HEK293 (cell line): ENCODE results near the gene CLEC16A.
A peak's percentile ranks its signal among the peaks of the same experiment; 100 is the strongest.

Experiments
- CTCF ChIA-PET: fragments of 350-600 bp; formaldehyde crosslinking; extraction: SDS; loops from one replicate; lab custom pipeline; 2021; ENCODE audit warnings: antibody characterized with exemption; lab: Yijun Ruan, JAX
- POLR2A ChIA-PET: fragments of 300-600 bp; formaldehyde crosslinking; extraction: SDS; loops from one replicate; lab custom pipeline; 2020; ENCODE audit warnings: antibody characterized with exemption, inconsistent platforms; lab: Yijun Ruan, JAX
- H3K27ac ChIP-seq: fragments of 200-500 bp; sonication (Bioruptor generic); 2 replicates; pipeline ENCODE4 v1.5.1; 2014; ENCODE audit warnings: low read depth, low read length, control low read depth, inconsistent platforms; ENCODE audit errors: extremely low read depth
- H3K36me3 ChIP-seq, 2 experiments: fragments of 200-500 bp in 1 of 2; sonication (Bioruptor generic) in 1 of 2; 1 replicate in 1 of 2; 2 replicates in 1 of 2; pipeline ENCODE4 v1.5.1; 2014 to 2017; ENCODE audit warnings: inconsistent platforms in 2 of 2, low read length in 2 of 2; ENCODE audit not compliant: control insufficient read depth in 2 of 2, insufficient read depth in 1 of 2
- H3K4me1 ChIP-seq: fragments of 200-500 bp; sonication (Bioruptor generic); 2 replicates; pipeline ENCODE4 v1.5.1; 2014; ENCODE audit warnings: mild to moderate bottlenecking, low read length, inconsistent platforms; ENCODE audit not compliant: control insufficient read depth, insufficient read depth
- H3K4me3 ChIP-seq: 2 replicates; pipeline ENCODE4 v1.5.1; 2011; ENCODE audit warnings: low read depth, mild to moderate bottlenecking, control low read depth, low read length, moderate library complexity
- H3K9me3 ChIP-seq: fragments of 200-500 bp; sonication (Bioruptor generic); 2 replicates; pipeline ENCODE4 v1.5.1; 2014; ENCODE audit warnings: low read depth, low read length, inconsistent platforms; ENCODE audit not compliant: control insufficient read depth, insufficient read depth
- CTCF ChIP-seq: fragments of 450-650 bp; formaldehyde crosslinking; IDR thresholded peaks from 2 replicates; pipeline ENCODE4 v1.5.1; 2016; ENCODE audit warnings: missing biosample characterization, missing genetic modification characterization
- GLIS2 ChIP-seq: fragments of 450-650 bp; formaldehyde crosslinking; IDR thresholded peaks from 2 replicates; pipeline ENCODE4 v1.5.1; 2016; ENCODE audit warnings: missing biosample characterization, missing genetic modification characterization
- KLF17 ChIP-seq: fragments of 450-650 bp; formaldehyde crosslinking; IDR thresholded peaks from 2 replicates; pipeline ENCODE4 v1.5.1; 2016; ENCODE audit warnings: missing biosample characterization, missing genetic modification characterization
- MEIS1 ChIP-seq: sonication (generic); formaldehyde crosslinking; IDR thresholded peaks from 2 replicates; pipeline ENCODE4 v1.8.1; 2022; ENCODE audit warnings: missing genetic modification reagents, mild to moderate bottlenecking, borderline replicate concordance
- PBX3 ChIP-seq: sonication (generic); formaldehyde crosslinking; IDR thresholded peaks from 2 replicates; pipeline ENCODE4 v1.8.1; 2022; ENCODE audit warnings: mild to moderate bottlenecking, moderate library complexity, missing genetic modification reagents
- SCRT1 ChIP-seq: fragments of 450-650 bp; formaldehyde crosslinking; IDR thresholded peaks from 2 replicates; pipeline ENCODE4 v1.5.1; 2016; ENCODE audit warnings: missing biosample characterization, missing genetic modification characterization, borderline replicate concordance
- SCRT2 ChIP-seq: fragments of 450-650 bp; formaldehyde crosslinking; IDR thresholded peaks from 2 replicates; pipeline ENCODE4 v1.5.1; 2016; ENCODE audit warnings: missing biosample characterization, missing genetic modification characterization
- SP3 ChIP-seq: fragments of 450-650 bp; formaldehyde crosslinking; IDR thresholded peaks from 2 replicates; pipeline ENCODE4 v1.5.1; 2016; ENCODE audit warnings: missing biosample characterization, missing genetic modification characterization
- TRIM28 ChIP-seq: IDR thresholded peaks from 2 replicates; pipeline ENCODE4 v1.6.1; 2011; ENCODE audit warnings: low read length, control low read depth, borderline replicate concordance
- YY2 ChIP-seq: fragments of 450-650 bp; formaldehyde crosslinking; IDR thresholded peaks from 2 replicates; pipeline ENCODE4 v1.5.1; 2016; ENCODE audit warnings: missing biosample characterization, missing genetic modification characterization
- ZEB2 ChIP-seq: fragments of 450-650 bp; formaldehyde crosslinking; IDR thresholded peaks from 2 replicates; pipeline ENCODE4 v1.5.1; 2016; ENCODE audit warnings: missing biosample characterization, missing genetic modification characterization
- ZNF10 ChIP-seq: fragments of 450-650 bp; formaldehyde crosslinking; IDR thresholded peaks from 2 replicates; pipeline ENCODE4 v1.5.1; 2017; ENCODE audit warnings: missing biosample characterization, missing genetic modification characterization
- ZNF132 ChIP-seq: fragments of 450-650 bp; formaldehyde crosslinking; IDR thresholded peaks from 2 replicates; pipeline ENCODE4 v1.5.1; 2017; ENCODE audit warnings: missing biosample characterization, missing genetic modification characterization, borderline replicate concordance
- ZNF169 ChIP-seq: fragments of 450-650 bp; formaldehyde crosslinking; IDR thresholded peaks from 2 replicates; pipeline ENCODE4 v1.5.1; 2016; ENCODE audit warnings: missing biosample characterization, missing genetic modification characterization
- ZNF18 ChIP-seq: fragments of 450-650 bp; formaldehyde crosslinking; IDR thresholded peaks from 2 replicates; pipeline ENCODE4 v1.5.1; 2016; ENCODE audit warnings: missing biosample characterization, missing genetic modification characterization
- ZNF223 ChIP-seq: fragments of 450-650 bp; formaldehyde crosslinking; IDR thresholded peaks from 2 replicates; pipeline ENCODE4 v1.5.1; 2016; ENCODE audit warnings: missing biosample characterization, missing genetic modification characterization
- ZNF266 ChIP-seq: fragments of 450-650 bp; formaldehyde crosslinking; IDR thresholded peaks from 2 replicates; pipeline ENCODE4 v1.5.1; 2016; ENCODE audit warnings: missing biosample characterization, missing genetic modification characterization, low read depth
- ZNF324 ChIP-seq: fragments of 450-650 bp; formaldehyde crosslinking; IDR thresholded peaks from 2 replicates; pipeline ENCODE4 v1.5.1; 2016; ENCODE audit warnings: missing biosample characterization, missing genetic modification characterization
- ZNF335 ChIP-seq: fragments of 450-650 bp; formaldehyde crosslinking; conservative IDR thresholded peaks from 2 replicates; pipeline ENCODE4 v1.5.1; 2016; ENCODE audit warnings: missing biosample characterization, missing genetic modification characterization
- ZNF394 ChIP-seq: fragments of 450-650 bp; formaldehyde crosslinking; IDR thresholded peaks from 2 replicates; pipeline ENCODE4 v1.5.1; 2016; ENCODE audit warnings: missing biosample characterization, missing genetic modification characterization, mild to moderate bottlenecking, moderate library complexity, borderline replicate concordance
- ZNF423 ChIP-seq: fragments of 450-650 bp; formaldehyde crosslinking; IDR thresholded peaks from 2 replicates; pipeline ENCODE4 v1.5.1; 2016; ENCODE audit warnings: missing biosample characterization, missing genetic modification characterization
- ZNF548 ChIP-seq: fragments of 450-650 bp; formaldehyde crosslinking; IDR thresholded peaks from 2 replicates; pipeline ENCODE4 v1.5.1; 2016; ENCODE audit warnings: missing biosample characterization, missing genetic modification characterization
- ZNF560 ChIP-seq: fragments of 450-650 bp; formaldehyde crosslinking; IDR thresholded peaks from 2 replicates; pipeline ENCODE4 v1.5.1; 2017; ENCODE audit warnings: missing biosample characterization, missing genetic modification characterization, borderline replicate concordance
- ZNF624 ChIP-seq: fragments of 450-650 bp; formaldehyde crosslinking; IDR thresholded peaks from 2 replicates; pipeline ENCODE4 v1.5.1; 2017; ENCODE audit warnings: missing biosample characterization, missing genetic modification characterization
- ZNF654 ChIP-seq: fragments of 450-650 bp; formaldehyde crosslinking; IDR thresholded peaks from 2 replicates; pipeline ENCODE4 v1.5.1; 2016; ENCODE audit warnings: low read depth, missing biosample characterization, missing genetic modification characterization
- ZNF830 ChIP-seq: fragments of 450-650 bp; IDR thresholded peaks from 2 replicates; pipeline ENCODE4 v1.5.0; 2018; ENCODE audit warnings: missing biosample characterization, missing genetic modification characterization, low read depth, mild to moderate bottlenecking, moderate library complexity
- ZSCAN23 ChIP-seq: fragments of 450-650 bp; formaldehyde crosslinking; IDR thresholded peaks from 2 replicates; pipeline ENCODE4 v1.5.1; 2016; ENCODE audit warnings: missing biosample characterization, missing genetic modification characterization
- ZSCAN30 ChIP-seq: fragments of 450-650 bp; IDR thresholded peaks from 2 replicates; pipeline ENCODE4 v1.5.1; 2018; ENCODE audit warnings: missing biosample characterization, mild to moderate bottlenecking, missing genetic modification characterization, moderate library complexity

The CLEC16A gene

GRCh38 chr16:10993649-10994048, 49.3 kb downstream of the CLEC16A start:
- Histone ChIP-seq H3K27ac (no peak overlapping the region), H3K4me1 (0 out of 2 replicates have a peak, but pooled peaks cover 2% of the 10 kb centered on the region)
- no peak for TF ChIP-seq ZNF132 (tag by site-specific recombination)
- TF ChIP-seq ZNF223: no peak
- no peak for TF ChIP-seq ZNF654 (tag by site-specific recombination)
- TF ChIP-seq, all 188 proteins: peak for 0
- ChIA-PET CTCF (no interaction called here), POLR2A (no interaction called here)
- Histone ChIP-seq H3K9me3 (no peaks in the 10 kb centered on the region), H3K4me3 (no peak overlapping the region), H3K36me3 (peaks cover 0 to 31% of the 10 kb centered on the region in 2 experiments; a peak in 2 of 3 replicates)

GRCh38 chr16:10994571-10994970, 50.2 kb downstream of the CLEC16A start:
- TF ChIP-seq ZNF560 (tag by site-specific recombination) (no peak), ZNF624 (no peak), PBX3 (CRISPR knock-in tag) (no peak), ZNF830 (tag by site-specific recombination) (no peak), ZNF548 (tag by site-specific recombination) (no peak), SCRT1 (tag by site-specific recombination) (peak; percentile 87), KLF17 (tag by site-specific recombination) (no peak), ZSCAN23 (no peak), ZNF18 (no peak), ZEB2 (tag by site-specific recombination) (no peak), GLIS2 (tag by site-specific recombination) (no peak), SCRT2 (tag by site-specific recombination) (peak; percentile 88), ZNF423 (tag by site-specific recombination) (no peak), TRIM28 (no peak), ZNF335 (tag by site-specific recombination) (no peak), ZNF324 (tag by site-specific recombination) (no peak), ZNF169 (no peak)
- Histone ChIP-seq H3K4me1 (0 out of 2 replicates have a peak, but pooled peaks cover 2% of the 10 kb centered on the region), H3K27ac (no peak overlapping the region), H3K4me3 (no peak overlapping the region), H3K36me3 (peaks cover 0 to 31% of the 10 kb centered on the region in 2 experiments; a peak in 1 of 3 replicates), H3K9me3 (no peaks in the 10 kb centered on the region)
- ChIA-PET POLR2A (no interaction called here), CTCF (interaction anchor here (0.5 kb wide), 1 partner anchor 23 kb away, joined by 3 read pairs; no protein-coding TSS in a partner anchor)

- ChIA-PET POLR2A (no interaction called here), CTCF (no interaction called here)
- no peak overlapping the region for H3K27ac ChIP-seq
- no peak for TF ChIP-seq ZNF654 (tag by site-specific recombination)
- no peak for TF ChIP-seq ZNF266 (tag by site-specific recombination)
- no peak for TF ChIP-seq YY2 (tag by site-specific recombination)
- TF ChIP-seq ZNF394 (tag by site-specific recombination): no peak
- TF ChIP-seq SCRT2 (tag by site-specific recombination): no peak
- no peak for TF ChIP-seq ZSCAN30 (tag by site-specific recombination)
- TF ChIP-seq MEIS1 (CRISPR knock-in tag): no peak
- TF ChIP-seq SP3 (tag by site-specific recombination): no peak
- no peak for TF ChIP-seq ZNF335 (tag by site-specific recombination)
- TF ChIP-seq CTCF (tag by site-specific recombination): no peak
- no peak for TF ChIP-seq ZNF10 (tag by site-specific recombination)
- TF ChIP-seq, all 188 proteins: peak for 0
- no peak overlapping the region for H3K4me3 ChIP-seq
- H3K36me3 ChIP-seq: peaks cover 0 to 31% of the 10 kb centered on the region in 2 experiments; a peak in 1 of 3 replicates
- no peaks in the 10 kb centered on the region for H3K9me3 ChIP-seq
- 0 out of 2 replicates have a peak, but pooled peaks cover 2% of the 10 kb centered on the region for H3K4me1 ChIP-seq
Measured at GRCh38 chr16:10995565-10995964, 51.2 kb downstream of the CLEC16A start.
